Astrocyte (in vitro differentiated cells and primary cell): ENCODE measurements around the gene ZG16.

Experiments
- CTCF ChIP-seq: IDR thresholded peaks from 2 replicates; pipeline ENCODE4 v1.5.1; 2011; ENCODE audit warnings: low read depth, mild to moderate bottlenecking, inconsistent platforms, low read length, moderate library complexity; ENCODE audit not compliant: insufficient read depth
- EZH2 ChIP-seq: IDR thresholded peaks from 2 replicates; pipeline ENCODE4 v1.6.1; 2012; ENCODE audit warnings: mild to moderate bottlenecking, low read length, inconsistent platforms; ENCODE audit not compliant: insufficient read depth

DNA sequence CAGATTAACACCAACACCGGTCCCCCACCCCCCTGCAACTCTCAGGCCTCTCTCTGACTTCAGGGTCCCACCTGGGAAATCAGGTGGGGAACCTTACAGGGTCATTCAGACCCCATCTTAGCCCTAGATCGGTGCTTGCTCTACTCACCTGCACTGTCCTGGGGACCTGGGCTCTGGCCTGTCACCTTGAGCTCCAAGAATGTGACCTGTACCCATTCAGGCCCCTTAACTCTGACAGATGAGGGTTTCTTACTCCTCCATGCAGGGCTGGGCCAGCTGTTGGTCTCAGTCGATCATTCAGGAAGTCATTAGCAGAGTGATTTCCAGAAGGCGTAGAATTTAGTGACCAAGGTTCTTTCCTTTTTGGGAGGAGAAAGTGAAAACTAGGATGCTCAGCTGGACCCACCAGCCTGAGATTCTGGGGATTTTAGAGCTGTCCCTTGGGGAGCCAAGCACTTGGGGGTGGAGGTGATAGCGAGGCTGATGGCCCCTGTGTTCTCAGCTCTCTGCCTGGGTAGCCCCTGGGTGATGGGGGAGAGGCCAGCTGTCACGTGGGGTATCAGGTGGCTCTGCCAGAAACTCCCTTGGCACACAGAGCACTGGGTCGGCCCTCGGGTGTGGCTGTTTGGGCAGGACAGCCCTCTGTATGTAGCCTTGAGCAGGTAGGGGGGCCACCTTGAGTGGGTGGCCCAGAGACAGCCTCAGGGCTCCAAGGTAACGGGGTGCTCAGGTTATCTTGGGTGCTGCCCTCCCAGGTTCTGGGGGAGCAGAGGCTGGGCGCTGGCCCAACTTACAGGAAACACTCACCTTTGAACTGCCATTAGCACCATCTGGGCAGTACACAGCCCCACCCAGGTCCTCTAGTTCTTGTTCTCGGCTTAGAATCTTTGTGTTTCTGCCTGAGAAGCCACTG lies 42.9 kb downstream of the ZG16 start:
- TF ChIP-seq CTCF (no peak), EZH2 (no peak)
